Spinal cord (tissue), 10 donors: ENCODE measurements around the gene ANGPTL4. TPM values are rescaled to one million over a fixed set of nuclear protein-coding genes. Genes with fewer than 3 reads are reported as not detected.
"Not testable (repeated sequence)": the region's sequence is repeated elsewhere in the genome, so short reads cannot be mapped to it uniquely, and the experiment has no call there.

Source experiments
- DNase-seq, 6 donors: peaks; one replicate each; pipeline versions ENCODE4 v3.0.0 to v3.0.0-alpha.2; 2013 to 2015; ENCODE audit warnings: low spot score in 6 of 6, low read depth in 4 of 6
- H3K27ac ChIP-seq: one replicate; pipeline ENCODE4 v1.5.1; 2013; ENCODE audit warnings: low read depth, low read length, control low read depth
- H3K27me3 ChIP-seq: one replicate; pipeline ENCODE4 v1.6.1; 2013; ENCODE audit warnings: low read length; ENCODE audit not compliant: control insufficient read depth, insufficient read depth
- H3K36me3 ChIP-seq: one replicate; pipeline ENCODE4 v1.6.1; 2013; ENCODE audit warnings: low read length; ENCODE audit not compliant: control insufficient read depth, insufficient read depth
- H3K4me1 ChIP-seq: one replicate; pipeline ENCODE4 v1.6.1; 2013; ENCODE audit warnings: low read length; ENCODE audit not compliant: control insufficient read depth, insufficient read depth
- H3K4me3 ChIP-seq: one replicate; pipeline ENCODE4 v1.5.1; 2013; ENCODE audit warnings: low read depth, low read length, control low read depth
- H3K9me3 ChIP-seq: one replicate; pipeline ENCODE4 v1.6.1; 2013; ENCODE audit warnings: low read length; ENCODE audit not compliant: control insufficient read depth, insufficient read depth
- WGBS: methylation state at CpG from one replicate; pipeline ENCODE4 v1.1.5; 2013; ENCODE audit warnings: missing lambda C conversion rate; ENCODE audit not compliant: insufficient coverage; 5-methylcytosine and 5-hydroxymethylcytosine counted together
- long read RNA-seq, 4 donors: transcript quantifications; one replicate each; lab custom pipeline, GENCODE V29; 2026
- polyA plus RNA-seq, 2 donors: library from polyadenylated mRNA; unstranded; fragments of 120-200 nt; gene quantifications; one replicate each; pipeline ENCODE4 v1.2.1, GENCODE V29; 2013; ENCODE audit not compliant: insufficient read length in 2 of 2
- total RNA-seq, 2 donors: library from RNA; depleted of rRNA in 1 of 2; stranded (reverse); fragments of 120-200 nt in 1 of 2; fragments of >200 nt in 1 of 2; gene quantifications; one replicate each; pipeline versions ENCODE4 v1.2.3 to v1.2.4, GENCODE V29; 2013 to 2014
- donor health status: healthy.

ANGPTL4 gene, protein sequence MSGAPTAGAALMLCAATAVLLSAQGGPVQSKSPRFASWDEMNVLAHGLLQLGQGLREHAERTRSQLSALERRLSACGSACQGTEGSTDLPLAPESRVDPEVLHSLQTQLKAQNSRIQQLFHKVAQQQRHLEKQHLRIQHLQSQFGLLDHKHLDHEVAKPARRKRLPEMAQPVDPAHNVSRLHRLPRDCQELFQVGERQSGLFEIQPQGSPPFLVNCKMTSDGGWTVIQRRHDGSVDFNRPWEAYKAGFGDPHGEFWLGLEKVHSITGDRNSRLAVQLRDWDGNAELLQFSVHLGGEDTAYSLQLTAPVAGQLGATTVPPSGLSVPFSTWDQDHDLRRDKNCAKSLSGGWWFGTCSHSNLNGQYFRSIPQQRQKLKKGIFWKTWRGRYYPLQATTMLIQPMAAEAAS
- 1 to 10 TPM; 2.1 to 3.6 TPM for total RNA-seq
- polyA plus RNA-seq: 10 to 100 TPM in 1 of 2 donors, 1 to 10 TPM in 1; 8.9 to 11.8 TPM
- long read RNA-seq, donor 1, partial matches to known transcripts: 0 of 3 reads
- long read RNA-seq, donor 1, other reads (novel, unspliced or antisense): 0 of 3 reads
- long read RNA-seq, donor 2: 0 reads
- long read RNA-seq, donor 3: 0 reads
- long read RNA-seq, donor 4, partial matches to known transcripts: 0 of 1 reads
- long read RNA-seq, donor 4, other reads (novel, unspliced or antisense): 0 of 1 reads

DNA sequence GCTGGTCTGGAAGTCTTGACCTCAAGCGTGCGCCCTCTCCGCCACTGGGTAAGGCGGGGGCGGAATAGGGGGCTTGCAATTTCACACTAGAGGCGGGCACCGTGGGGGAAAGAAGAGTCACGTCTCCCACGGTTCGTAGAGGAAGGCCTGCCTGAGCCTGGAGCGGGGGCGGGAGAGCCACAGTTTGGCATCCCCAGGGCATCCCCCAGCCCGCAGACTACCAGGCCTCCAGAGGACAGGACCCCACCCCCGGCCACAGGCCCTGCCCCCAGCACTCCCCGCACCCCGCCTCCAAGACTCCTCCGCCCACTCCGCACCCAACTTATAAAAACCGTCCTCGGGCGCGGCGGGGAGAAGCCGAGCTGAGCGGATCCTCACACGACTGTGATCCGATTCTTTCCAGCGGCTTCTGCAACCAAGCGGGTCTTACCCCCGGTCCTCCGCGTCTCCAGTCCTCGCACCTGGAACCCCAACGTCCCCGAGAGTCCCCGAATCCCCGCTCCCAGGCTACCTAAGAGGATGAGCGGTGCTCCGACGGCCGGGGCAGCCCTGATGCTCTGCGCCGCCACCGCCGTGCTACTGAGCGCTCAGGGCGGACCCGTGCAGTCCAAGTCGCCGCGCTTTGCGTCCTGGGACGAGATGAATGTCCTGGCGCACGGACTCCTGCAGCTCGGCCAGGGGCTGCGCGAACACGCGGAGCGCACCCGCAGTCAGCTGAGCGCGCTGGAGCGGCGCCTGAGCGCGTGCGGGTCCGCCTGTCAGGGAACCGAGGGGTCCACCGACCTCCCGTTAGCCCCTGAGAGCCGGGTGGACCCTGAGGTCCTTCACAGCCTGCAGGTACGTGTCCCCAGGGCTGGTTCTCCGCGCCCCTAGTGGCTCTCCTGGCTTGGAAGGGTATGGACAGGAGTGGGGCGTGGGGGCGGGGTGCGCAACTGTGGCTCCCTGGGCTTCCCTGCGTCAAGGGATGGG, at the start of gene ANGPTL4:
Gene ANGPTL4 (plus strand): TSS at position 353 of the 969 bp plus-strand sequence. CDS start 167 bp downstream, at position 520.
- Histone ChIP-seq H3K4me1 (peaks cover 60% of the 10 kb centered on the region), H3K27me3 (peaks cover 17% of the 10 kb centered on the region), H3K36me3 (no peaks in the 10 kb centered on the region), H3K27ac (peak within 1 kb of the TSS; percentile 71), H3K9me3 (no peaks in the 10 kb centered on the region), H3K4me3 (peak within 1 kb of the TSS; percentile 56)
- WGBS: under 1% methylated on average over 74 of the region's 81 CpGs
- DNase-seq: peak in 2 of 6 donors; percentile 46 to 76

DNA sequence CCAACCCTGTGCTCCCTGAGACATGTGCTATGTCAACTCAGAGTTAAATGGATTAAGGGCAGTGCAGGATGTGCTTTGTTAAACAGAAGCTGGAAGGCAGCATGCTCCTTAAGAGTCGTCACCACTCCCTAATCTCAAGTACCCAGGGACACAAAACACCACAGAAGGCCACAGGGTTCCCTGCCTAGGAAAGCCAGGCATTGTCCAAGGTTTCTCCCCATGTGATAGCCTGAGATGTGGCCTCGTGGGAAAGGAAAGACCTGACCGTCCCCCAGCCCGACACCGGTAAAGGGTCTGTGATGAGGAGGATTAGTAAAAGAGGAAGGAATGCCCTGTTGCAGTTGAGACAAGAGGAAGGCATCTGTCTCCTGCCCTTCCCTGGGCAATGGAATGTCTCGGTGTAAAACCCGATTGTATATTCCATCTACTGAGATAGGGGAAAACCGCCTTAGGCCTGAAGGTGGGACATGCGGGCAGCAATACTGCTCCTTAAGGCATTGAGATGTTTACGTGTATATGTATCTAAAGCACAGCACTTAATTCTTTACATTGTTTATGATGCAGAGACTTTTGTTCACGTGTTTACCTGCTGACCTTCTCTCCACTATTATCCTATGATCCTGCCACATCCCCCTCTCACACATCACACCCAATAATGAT, 48.8 kb upstream of the ANGPTL4 start:
- H3K4me1 ChIP-seq: peaks cover 12% of the 10 kb centered on the region
- not testable (repeated sequence) for H3K4me3 ChIP-seq, DNase-seq, H3K27me3 ChIP-seq, H3K9me3 ChIP-seq, H3K27ac ChIP-seq
- WGBS: 100% methylated on average over 7 of the region's 11 CpGs
- peaks cover 68% of the 10 kb centered on the region for H3K36me3 ChIP-seq

- Histone ChIP-seq H3K36me3 (peaks cover 55% of the 10 kb centered on the region), H3K27ac (no peak overlapping the region)
These were observed 47.4 kb upstream of the ANGPTL4 start for GRCh38 chr19:8316351-8317125.

GRCh38 chr19:8318835-8319234, 45.1 kb upstream of the ANGPTL4 start:
- H3K27me3 ChIP-seq, H3K27ac ChIP-seq, DNase-seq, H3K4me3 ChIP-seq, H3K9me3 ChIP-seq: not testable (repeated sequence)
- 89% methylated on average over 1 of the region's 9 CpGs for WGBS
- Histone ChIP-seq H3K4me1 (peaks cover 23% of the 10 kb centered on the region), H3K36me3 (peaks cover 48% of the 10 kb centered on the region)

More at GRCh38 chr19:8316351-8317125, 47.4 kb upstream of the ANGPTL4 start:
- H3K4me3 ChIP-seq: no peak overlapping the region
- DNase-seq: no peak
- H3K27me3 ChIP-seq: no peaks in the 10 kb centered on the region
- 76% methylated on average over 9 of the region's 14 CpGs for WGBS
- H3K4me1 ChIP-seq: peaks cover 17% of the 10 kb centered on the region
- no peaks in the 10 kb centered on the region for H3K9me3 ChIP-seq

- Histone ChIP-seq H3K27me3 (no peaks in the 10 kb centered on the region), H3K9me3 (no peaks in the 10 kb centered on the region), H3K36me3 (peaks cover 48% of the 10 kb centered on the region), H3K4me1 (peaks cover 29% of the 10 kb centered on the region), H3K4me3 (peak overlapping the region; percentile 99), H3K27ac (peak overlapping the region; percentile 93)
- no peak for DNase-seq
- WGBS: 90% methylated on average over 7 of the region's 19 CpGs
These were observed 44.0 kb upstream of the ANGPTL4 start for GRCh38 chr19:8319807-8320520.

- Histone ChIP-seq H3K27ac (peak overlapping the region; percentile 93), H3K4me3 (peak overlapping the region; percentile 99), H3K27me3 (no peaks in the 10 kb centered on the region), H3K4me1 (peaks cover 29% of the 10 kb centered on the region), H3K9me3 (no peaks in the 10 kb centered on the region), H3K36me3 (peaks cover 44% of the 10 kb centered on the region)
- DNase-seq: no peak
- 10% methylated on average over 16 of the region's 16 CpGs for WGBS
These were observed 43.3 kb upstream of the ANGPTL4 start for GRCh38 chr19:8320564-8321066.

DNA sequence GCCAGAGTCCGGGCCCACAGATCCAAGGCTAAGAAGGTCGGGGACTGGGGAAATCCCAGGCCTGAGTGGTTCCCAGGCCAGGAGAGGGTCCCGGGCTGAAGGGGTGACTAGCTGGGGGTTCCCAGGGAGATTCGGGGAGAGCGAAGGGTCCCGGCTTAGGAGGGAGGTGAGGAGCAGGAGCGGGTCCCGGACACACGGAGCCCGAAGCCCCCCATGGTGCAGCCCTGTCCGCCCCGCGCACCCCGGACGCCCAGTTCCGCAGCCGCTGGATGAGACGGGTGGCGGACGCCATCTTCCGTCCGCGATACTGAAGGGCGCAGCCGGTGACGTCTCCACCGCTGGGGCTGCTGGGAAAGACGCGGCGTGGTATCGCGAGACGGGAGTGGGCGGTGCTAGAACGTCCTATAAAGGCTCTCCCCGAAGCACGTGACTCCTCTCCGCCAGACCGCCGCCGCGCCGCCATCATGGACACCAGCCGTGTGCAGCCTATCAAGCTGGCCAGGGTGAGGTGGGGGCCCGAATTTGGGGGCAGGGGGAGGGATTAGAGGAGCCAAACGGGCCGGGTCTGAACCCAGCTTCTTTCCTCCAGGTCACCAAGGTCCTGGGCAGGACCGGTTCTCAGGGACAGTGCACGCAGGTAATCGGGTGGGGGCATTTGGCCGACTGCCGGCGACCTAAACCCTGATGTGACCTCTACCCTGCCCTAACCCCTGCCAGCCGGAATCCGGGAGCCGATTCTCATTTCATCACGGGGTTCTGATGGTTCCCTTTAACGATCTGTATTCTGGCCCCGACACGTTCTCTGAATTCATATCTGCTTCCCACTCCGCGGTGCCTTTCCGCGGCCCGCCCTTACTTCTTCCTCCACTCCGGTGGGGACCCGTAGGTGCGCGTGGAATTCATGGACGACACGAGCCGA, 42.6 kb upstream of the ANGPTL4 start, which contains the start of the genes NDUFA7 and RPS28:
Gene NDUFA7 (minus strand): TSS at position 309 of the 919 bp plus-strand sequence. CDS start 17 bp downstream, at position 292.
Gene RPS28 (plus strand): TSS at position 430 of the 919 bp plus-strand sequence. CDS start 35 bp downstream, at position 465.
- Histone ChIP-seq H3K27me3 (no peaks in the 10 kb centered on the region), H3K4me3 (peak within 1 kb of the TSS; percentile 99), H3K36me3 (peaks cover 37% of the 10 kb centered on the region), H3K9me3 (no peaks in the 10 kb centered on the region), H3K4me1 (peaks cover 29% of the 10 kb centered on the region), H3K27ac (peak within 1 kb of the TSS; percentile 93)
- 0% methylated on average over 71 of the region's 72 CpGs for WGBS
- DNase-seq: peak; percentile 93 to 99 (median 96)
